SH-SY5Y (cell line): ENCODE measurements around the gene CAV1.

ENCODE experiments used
- GATA2 ChIP-seq: IDR thresholded peaks from 2 replicates; pipeline ENCODE4 v1.6.1; 2011; ENCODE audit warnings: mild to moderate bottlenecking, low read depth, low read length
- GATA3 ChIP-seq: IDR thresholded peaks from 2 replicates; pipeline ENCODE4 v1.6.1; 2011; ENCODE audit warnings: low read depth, mild to moderate bottlenecking, low read length, moderate library complexity

DNA sequence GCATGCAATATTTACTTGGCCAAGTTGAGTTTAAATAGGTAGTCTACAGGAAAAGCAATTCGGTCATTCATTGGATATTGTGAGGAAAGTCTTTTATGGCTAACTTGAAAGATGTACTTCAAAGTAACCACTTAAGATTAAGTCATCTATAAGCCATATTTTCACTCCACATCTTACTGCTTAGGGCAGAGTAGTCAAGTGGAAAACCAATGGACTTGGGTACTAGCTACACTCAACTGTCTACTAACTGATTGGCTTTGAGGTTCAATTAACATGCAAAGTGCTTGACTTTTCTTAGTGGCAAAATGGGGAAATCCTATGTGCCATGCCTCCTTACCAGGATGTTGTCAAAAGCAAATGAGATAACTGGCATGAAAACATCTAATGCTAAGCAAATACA, 51.0 kb downstream of the CAV1 start:
- TF ChIP-seq GATA3 = no peak
- no peak for TF ChIP-seq GATA2
